GM12878 (cell line): ENCODE measurements around the gene TAF10.

Experiments used
- BHLHE40 ChIP-seq, 2 experiments: fragments of 450-650 bp in 1 of 2; IDR thresholded peaks; 2 replicates each; pipeline ENCODE4 v1.6.1; 2011 to 2017; ENCODE audit warnings: low read depth in 2 of 2, borderline replicate concordance in 1 of 2, improper control_type of control experiment in 1 of 2, low read length in 1 of 2, mild to moderate bottlenecking in 1 of 2
- CHD2 ChIP-seq: IDR thresholded peaks from 2 replicates; pipeline ENCODE4 v1.6.1; 2011; ENCODE audit warnings: low read depth, low read length, improper control_type of control experiment, borderline replicate concordance
- CTCF ChIP-seq, 3 experiments: IDR thresholded peaks in 2 of 3; conservative IDR thresholded peaks in 1 of 3; 2 replicates each; pipeline ENCODE4 v1.5.1; 2011; ENCODE audit warnings: low read depth in 3 of 3, low read length in 3 of 3, mild to moderate bottlenecking in 3 of 3, control low read depth in 2 of 3, moderate library complexity in 2 of 3, inconsistent platforms in 1 of 3, mixed read lengths in 1 of 3; ENCODE audit not compliant: control insufficient read depth in 2 of 3, insufficient read depth in 1 of 3; ENCODE audit errors: extremely low read depth in 1 of 3
- FOXK2 ChIP-seq: fragments of 450-650 bp; IDR thresholded peaks from 2 replicates; pipeline ENCODE4 v1.6.1; 2017; ENCODE audit warnings: mild to moderate bottlenecking, moderate library complexity
- NR2C2 ChIP-seq: IDR thresholded peaks from 2 replicates; pipeline ENCODE4 v1.6.1; 2011; ENCODE audit warnings: borderline replicate concordance, low read depth; ENCODE audit not compliant: control insufficient read depth, insufficient read length
- NRF1 ChIP-seq: conservative IDR thresholded peaks from 2 replicates; pipeline ENCODE4 v1.6.1; 2011; ENCODE audit warnings: mild to moderate bottlenecking, low read depth, low read length, improper control_type of control experiment
- POLR2A ChIP-seq: IDR thresholded peaks from 2 replicates; pipeline ENCODE4 v1.6.1; 2011; ENCODE audit warnings: low read depth, mild to moderate bottlenecking, low read length
- POU2F2 ChIP-seq: IDR thresholded peaks from 3 replicates; pipeline ENCODE4 v1.6.1; 2011; ENCODE audit warnings: low read depth, mild to moderate bottlenecking, low read length, borderline replicate concordance
- RAD21 ChIP-seq: IDR thresholded peaks from 2 replicates; pipeline ENCODE4 v1.6.1; 2011; ENCODE audit warnings: mild to moderate bottlenecking, low read depth, low read length, moderate library complexity; ENCODE audit not compliant: insufficient read depth
- SRF ChIP-seq, 2 experiments: IDR thresholded peaks; 2 replicates each; pipeline ENCODE4 v1.6.1; 2011; ENCODE audit warnings: low read depth in 2 of 2, low read length in 2 of 2, mild to moderate bottlenecking in 1 of 2, moderate library complexity in 1 of 2
- ZNF24 ChIP-seq: fragments of 450-650 bp; IDR thresholded peaks from 2 replicates; pipeline ENCODE4 v1.6.1; 2017; ENCODE audit warnings: antibody characterized with exemption, mild to moderate bottlenecking
- ZNF274 ChIP-seq: IDR thresholded peaks from one replicate; pipeline ENCODE4 v1.8.0; 2011; ENCODE audit not compliant: insufficient read length, insufficient read depth

- TF ChIP-seq FOXK2 (no peak), NRF1 (no peak), RAD21 (no peak), CTCF (IDR thresholded peaks at IDR 0.05 in 2 of 3, conservative IDR thresholded peaks at IDR 0.05 in 1 of 3; ENCODE audit: control insufficient read depth in 2 of 3, extremely low read depth in 1 of 3, insufficient read depth in 1 of 3, low read depth in 3 of 3, low read length in 3 of 3) (no peak), POU2F2 (no peak), BHLHE40 (IDR thresholded peaks at IDR 0.05; ENCODE audit: borderline replicate concordance in 1 of 2, low read depth in 2 of 2, low read length in 1 of 2) (no peak), POLR2A (no peak), ZNF24 (no peak), SRF (IDR thresholded peaks at IDR 0.05; ENCODE audit: low read depth in 2 of 2, low read length in 2 of 2) (no peak), NR2C2 (no peak), CHD2 (no peak), ZNF274 (no peak)
Observed at GRCh38 chr11:6596239-6596877, 15.7 kb downstream of the TAF10 start.
